Keratinocyte (primary cell): Measurements from ENCODE around the gene ECT2L. TPM values are rescaled to one million over a fixed set of nuclear protein-coding genes. Genes with fewer than 3 reads are reported as not detected.

Experiments
- DNase-seq: peaks from one replicate; pipeline ENCODE4 v3.0.0-alpha.2; 2011; ENCODE audit warnings: low read depth, missing footprints, low spot score
- FAIRE-seq: peaks from 2 replicates; lab custom pipeline; 2011; peaks lifted over from hg19 to GRCh38; lab: Jason Lieb, UNC
- H2AFZ ChIP-seq: 2 replicates; pipeline ENCODE4 v1.6.0; 2012; ENCODE audit warnings: low read length, control low read depth, inconsistent platforms; ENCODE audit not compliant: control insufficient read depth
- H3K27ac ChIP-seq: 2 replicates; pipeline ENCODE4 v1.5.1; 2011; ENCODE audit warnings: low read length; ENCODE audit not compliant: control insufficient read depth, insufficient read depth
- H3K27me3 ChIP-seq: 3 replicates; pipeline ENCODE4 v1.6.0; 2011; ENCODE audit warnings: low read length; ENCODE audit not compliant: control insufficient read depth, insufficient read depth; ENCODE audit errors: extremely low read depth
- H3K36me3 ChIP-seq, 2 experiments: 2 replicates in 1 of 2; 3 replicates in 1 of 2; pipeline ENCODE4 v1.5.1; 2011; ENCODE audit warnings: low read length in 2 of 2, mild to moderate bottlenecking in 1 of 2; ENCODE audit not compliant: control insufficient read depth in 2 of 2, insufficient read depth in 2 of 2; ENCODE audit errors: extremely low read depth in 1 of 2
- H3K4me1 ChIP-seq: 3 replicates; pipeline ENCODE4 v1.5.1; 2011; ENCODE audit warnings: low read length; ENCODE audit not compliant: control insufficient read depth, insufficient read depth; ENCODE audit errors: extremely low read depth
- H3K4me2 ChIP-seq: 3 replicates; pipeline ENCODE4 v1.6.0; 2011; ENCODE audit warnings: low read depth, low read length; ENCODE audit not compliant: control insufficient read depth, insufficient read depth; ENCODE audit errors: extremely low read depth
- H3K4me3 ChIP-seq, 3 experiments: fragments of 200-600 bp in 1 of 3; sonication (generic) in 1 of 3; 2 replicates in 2 of 3; 3 replicates in 1 of 3; pipeline ENCODE4 v1.5.1; 2011 to 2016; ENCODE audit warnings: low read length in 3 of 3, mild to moderate bottlenecking in 3 of 3, control low read depth in 2 of 3, inconsistent platforms in 1 of 3, low read depth in 1 of 3, mixed read lengths in 1 of 3, mixed run types in 1 of 3, moderate library complexity in 1 of 3; ENCODE audit not compliant: control insufficient read depth in 2 of 3, insufficient read depth in 2 of 3; ENCODE audit errors: extremely low read depth in 1 of 3
- H3K79me2 ChIP-seq: 2 replicates; pipeline ENCODE4 v1.6.0; 2012; ENCODE audit warnings: low read length; ENCODE audit not compliant: control insufficient read depth, insufficient read depth
- H3K9ac ChIP-seq: 3 replicates; pipeline ENCODE4 v1.6.0; 2011; ENCODE audit warnings: low read length; ENCODE audit not compliant: control insufficient read depth, insufficient read depth; ENCODE audit errors: extremely low read depth
- H3K9me1 ChIP-seq: 3 replicates; pipeline ENCODE4 v1.6.0; 2011; ENCODE audit warnings: low read length; ENCODE audit not compliant: control insufficient read depth, insufficient read depth; ENCODE audit errors: extremely low read depth
- H3K9me3 ChIP-seq: 2 replicates; pipeline ENCODE4 v1.5.1; 2012; ENCODE audit warnings: low read depth, low read length; ENCODE audit not compliant: control insufficient read depth
- H4K20me1 ChIP-seq: 3 replicates; pipeline ENCODE4 v1.6.0; 2011; ENCODE audit warnings: low read length; ENCODE audit not compliant: control insufficient read depth, insufficient read depth; ENCODE audit errors: extremely low read depth
- CTCF ChIP-seq, 3 experiments: IDR thresholded peaks in 1 of 3; conservative IDR thresholded peaks in 1 of 3; optimal IDR thresholded peaks in 1 of 3; 2 replicates in 2 of 3; 3 replicates in 1 of 3; pipeline versions ENCODE3 to v1.5.1; 2011; ENCODE audit warnings: low read length in 3 of 3, mild to moderate bottlenecking in 3 of 3, moderate library complexity in 2 of 3, control low read depth in 1 of 3, inconsistent platforms in 1 of 3; ENCODE audit not compliant: insufficient read depth in 2 of 3; ENCODE audit errors: extremely low read depth in 1 of 3
- EZH2 ChIP-seq: IDR thresholded peaks from one replicate; pipeline ENCODE4 v1.6.1; 2012; ENCODE audit warnings: inconsistent platforms, mild to moderate bottlenecking, low read length, moderate library complexity
- dilution Hi-C: fragments of 300-500 bp; cut with MboI; formaldehyde crosslinking; loops from one replicate; pipeline ENCODE4 v1.7.0; 2020; ENCODE audit warnings: low sequenced_read_pairs; ENCODE audit not compliant: extremely low pct_ligation_motif_present
- polyA plus RNA-seq, 5 experiments: library from polyadenylated mRNA; depleted of rRNA in 3 of 5; stranded (reverse) in 3 of 5; stranded (forward) in 1 of 5; unstranded in 1 of 5; fragments of >200 nt; gene quantifications; 1 replicate in 1 of 5; 2 replicates in 3 of 5; 3 replicates in 1 of 5; pipeline versions ENCODE4 v1.2.1 to v1.2.3, GENCODE V29; 2011 to 2012; ENCODE audit warnings: missing spikeins in 2 of 5, low read depth in 1 of 5, low replicate concordance in 1 of 5

ECT2L gene
- polyA plus RNA-seq, 1 donor (not counting 4 experiments of a cell fraction or from before 2014, with no cell fraction given), result 0.01 TPM

DNA sequence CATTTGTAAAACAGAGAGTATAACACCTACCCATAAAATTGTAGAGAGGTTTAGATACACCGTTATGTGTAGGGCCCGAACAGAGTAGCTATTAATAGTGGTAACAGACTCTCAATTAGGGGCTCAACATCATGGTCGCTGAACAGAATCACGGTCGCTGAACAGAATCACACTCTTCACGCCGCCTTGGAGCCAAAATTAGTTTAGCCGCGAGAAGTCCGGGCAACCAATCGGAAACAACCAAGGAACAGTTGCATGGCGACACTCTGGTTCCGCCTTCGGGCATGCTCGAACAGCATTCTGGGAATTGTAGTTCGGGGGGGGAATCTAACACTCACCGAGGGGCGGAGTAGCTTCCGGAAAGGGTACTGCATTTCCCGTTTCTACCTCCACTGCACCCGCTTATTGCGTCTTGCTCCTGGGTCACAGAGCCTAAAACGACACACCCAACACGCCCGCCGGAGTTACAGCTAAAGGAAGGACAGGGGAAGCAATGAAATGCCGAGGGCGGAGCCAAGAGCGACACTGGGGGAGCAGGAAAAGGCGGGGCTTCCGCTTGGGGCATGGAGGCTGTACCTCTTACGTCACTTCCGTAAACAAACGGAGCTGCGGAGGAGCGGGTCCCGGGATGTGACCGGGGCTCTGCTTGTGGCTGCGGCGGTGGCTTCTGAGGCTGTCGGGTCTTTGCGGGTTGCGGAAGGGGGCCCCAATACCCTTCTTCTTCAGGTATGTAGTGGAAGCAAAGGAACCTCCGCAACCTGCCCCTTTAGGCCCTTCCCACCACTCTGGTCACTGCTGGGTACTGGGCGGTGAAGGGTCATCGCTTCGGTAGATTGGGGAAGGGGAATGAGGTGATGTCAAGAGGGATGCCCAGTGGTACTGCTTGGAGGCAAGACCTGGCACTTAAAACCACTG, 22.5 kb upstream of the ECT2L start, which contains the start of gene CCDC28A:
Gene CCDC28A, plus strand, starts transcription at position 593 of the 915 bp plus-strand sequence. CDS start 2,352 bp downstream, outside the sequence.
- no peaks in the 10 kb centered on the region for H3K36me3 ChIP-seq
- peak within 1 kb of the TSS; percentile 98 for H2AFZ ChIP-seq
- peak within 1 kb of the TSS; percentile 92 for H3K27ac ChIP-seq
- H3K27me3 ChIP-seq, result no peaks in the 10 kb centered on the region
- H3K9ac ChIP-seq, result peak within 1 kb of the TSS; percentile 88
- H3K9me1 ChIP-seq, result no peaks in the 10 kb centered on the region
- no peaks in the 10 kb centered on the region for H3K79me2 ChIP-seq
- no peaks in the 10 kb centered on the region for H3K9me3 ChIP-seq
- DNase-seq (peak; percentile 63), FAIRE-seq (peak; percentile 95)
- peak within 1 kb of the TSS; percentile 60 to 91 (median 77) for H3K4me3 ChIP-seq
- H4K20me1 ChIP-seq, result no peaks in the 10 kb centered on the region
- H3K4me1 ChIP-seq, result peaks cover 4% of the 10 kb centered on the region
- TF ChIP-seq EZH2 (no peak), CTCF (optimal IDR thresholded peaks at IDR 0.05 in 1 of 3, IDR thresholded peaks at IDR 0.05 in 1 of 3, conservative IDR thresholded peaks at IDR 0.05 in 1 of 3; ENCODE audit: extremely low read depth in 1 of 3, insufficient read depth in 2 of 3, low read length in 3 of 3) (no peak)
- dilution Hi-C loops, result no loop called here
- H3K4me2 ChIP-seq, result peak within 1 kb of the TSS; percentile 95

GRCh38 chr6:138774370-138774769, 21.5 kb upstream of the ECT2L start:
- H3K79me2 ChIP-seq, result no peaks in the 10 kb centered on the region
- peak overlapping the region; percentile 92 for H3K4me2 ChIP-seq
- H3K36me3 ChIP-seq, result no peaks in the 10 kb centered on the region
- no peaks in the 10 kb centered on the region for H3K9me3 ChIP-seq
- FAIRE-seq, result no peak
- H3K4me3 ChIP-seq, result peak overlapping the region; percentile 60 to 91 (median 77)
- H4K20me1 ChIP-seq, result no peaks in the 10 kb centered on the region
- H2AFZ ChIP-seq, result peak overlapping the region; percentile 98
- dilution Hi-C loops, result no loop called here
- H3K9me1 ChIP-seq, result no peaks in the 10 kb centered on the region
- H3K9ac ChIP-seq, result peak overlapping the region; percentile 88
- H3K27ac ChIP-seq, result peak overlapping the region; percentile 92
- no peak for DNase-seq
- no peak for TF ChIP-seq CTCF (optimal IDR thresholded peaks at IDR 0.05 in 1 of 3, IDR thresholded peaks at IDR 0.05 in 1 of 3, conservative IDR thresholded peaks at IDR 0.05 in 1 of 3; ENCODE audit: extremely low read depth in 1 of 3, insufficient read depth in 2 of 3, low read length in 3 of 3)
- no peak for TF ChIP-seq EZH2
- no peaks in the 10 kb centered on the region for H3K27me3 ChIP-seq
- H3K4me1 ChIP-seq, result peaks cover 4% of the 10 kb centered on the region
